K562 (cell line): ENCODE results near the gene DCAF6. TPM values are rescaled to one million over a fixed set of nuclear protein-coding genes. Genes with fewer than 3 reads are reported as not detected.
A peak's percentile ranks its signal among the peaks of the same experiment; 100 is the strongest.

Experiments used
- ATF4 ChIP-seq: fragments of 450-650 bp; formaldehyde crosslinking; IDR thresholded peaks from 2 replicates; pipeline ENCODE4 v1.4.0; 2022; ENCODE audit warnings: mild to moderate bottlenecking, moderate library complexity
- CAMTA2 ChIP-seq: fragments of 250-450 bp; sonication (Bioruptor Pico); conservative IDR thresholded peaks from 2 replicates; pipeline ENCODE4 v1.5.1; 2022
- CBFA2T3 ChIP-seq: fragments of 450-650 bp; IDR thresholded peaks from 2 replicates; pipeline ENCODE4 v1.6.1; 2017
- CBX1 ChIP-seq: sonication (generic); IDR thresholded peaks from 2 replicates; pipeline ENCODE4 v1.6.1; 2016; ENCODE audit warnings: antibody characterized with exemption, low read depth, mild to moderate bottlenecking
- CEBPG ChIP-seq, 3 experiments: fragments of 200-800 bp in 1 of 3; sonication (Bioruptor generic) in 1 of 3; sonication (generic) in 1 of 3; formaldehyde crosslinking in 1 of 3; IDR thresholded peaks in 2 of 3; conservative IDR thresholded peaks in 1 of 3; 2 replicates each; pipeline versions ENCODE4 v1.6.1 to v1.8.0; 2016 to 2022; ENCODE audit warnings: missing compliant biosample characterization in 2 of 3, missing genetic modification characterization in 2 of 3, mild to moderate bottlenecking in 1 of 3, missing genetic modification reagents in 1 of 3
- CREB3L1 ChIP-seq: fragments of 450-650 bp; IDR thresholded peaks from 2 replicates; pipeline ENCODE4 v1.6.1; 2014; ENCODE audit warnings: low read depth, mild to moderate bottlenecking, moderate library complexity, borderline replicate concordance
- ESRRB ChIP-seq: fragments of 250-450 bp; sonication (Bioruptor Pico); IDR thresholded peaks from 2 replicates; pipeline ENCODE4 v1.5.0; 2020; ENCODE audit warnings: mild to moderate bottlenecking, moderate library complexity, borderline replicate concordance
- FOXK1 ChIP-seq: sonication (generic); formaldehyde crosslinking; IDR thresholded peaks from 2 replicates; pipeline ENCODE4 v1.8.0; 2022; ENCODE audit warnings: missing genetic modification reagents, mild to moderate bottlenecking, borderline replicate concordance
- GABPB2 ChIP-seq: fragments of 250-450 bp; sonication (Bioruptor Pico); conservative IDR thresholded peaks from 2 replicates; pipeline ENCODE4 v1.5.1; 2021; ENCODE audit warnings: mild to moderate bottlenecking
- HDAC8 ChIP-seq: fragments of 450-650 bp; IDR thresholded peaks from 2 replicates; pipeline ENCODE4 v1.6.1; 2016; ENCODE audit warnings: mild to moderate bottlenecking, missing genetic modification characterization, moderate library complexity, missing compliant biosample characterization
- KDM5B ChIP-seq: fragments of 200-600 bp; sonication (generic); IDR thresholded peaks from 2 replicates; pipeline ENCODE4 v1.6.1; 2012; ENCODE audit warnings: low read depth, mild to moderate bottlenecking, moderate library complexity, low read length, control low read depth, inconsistent platforms; ENCODE audit not compliant: insufficient replicate concordance
- MNT ChIP-seq, 2 experiments: fragments of 450-650 bp; conservative IDR thresholded peaks; 2 replicates each; pipeline ENCODE4 v1.6.1; 2017; ENCODE audit warnings: mild to moderate bottlenecking in 2 of 2, moderate library complexity in 2 of 2
- NCOA1 ChIP-seq: fragments of 450-650 bp; IDR thresholded peaks from 2 replicates; pipeline ENCODE4 v1.6.1; 2016; ENCODE audit warnings: low read depth
- NCOA4 ChIP-seq: fragments of 450-650 bp; IDR thresholded peaks from 2 replicates; pipeline ENCODE4 v1.6.1; 2018; ENCODE audit warnings: mild to moderate bottlenecking; ENCODE audit not compliant: partially characterized antibody
- POLR2H ChIP-seq: IDR thresholded peaks from 2 replicates; pipeline ENCODE4 v1.6.1; 2016; ENCODE audit warnings: missing genetic modification characterization, low read depth, mild to moderate bottlenecking, control low read depth, missing compliant biosample characterization, moderate library complexity
- RCOR1 ChIP-seq, 2 experiments: IDR thresholded peaks; 2 replicates each; pipeline ENCODE4 v1.6.1; 2012; ENCODE audit warnings: low read depth in 2 of 2, low read length in 2 of 2, borderline replicate concordance in 1 of 2, improper control_type of control experiment in 1 of 2
- SP1 ChIP-seq: sonication (generic); formaldehyde crosslinking; IDR thresholded peaks from 2 replicates; pipeline ENCODE4 v1.8.1; 2022; ENCODE audit warnings: mild to moderate bottlenecking, missing genetic modification reagents
- THRB ChIP-seq: fragments of 450-650 bp; formaldehyde crosslinking; conservative IDR thresholded peaks from 2 replicates; pipeline ENCODE4 v1.4.0; 2022; ENCODE audit warnings: mild to moderate bottlenecking, missing genetic modification characterization
- ZNF197 ChIP-seq: fragments of 200-800 bp; sonication (Bioruptor generic); IDR thresholded peaks from 2 replicates; pipeline ENCODE4 v1.6.1; 2016; ENCODE audit warnings: low read depth, missing genetic modification characterization, missing compliant biosample characterization
- ZNF232 ChIP-seq: sonication (generic); formaldehyde crosslinking; IDR thresholded peaks from 2 replicates; pipeline ENCODE4 v1.8.0; 2022; ENCODE audit warnings: mild to moderate bottlenecking, missing genetic modification reagents
- ZNF316 ChIP-seq: fragments of 450-650 bp; IDR thresholded peaks from 2 replicates; pipeline ENCODE4 v1.6.1; 2016
- ZNF717 ChIP-seq: fragments of 250-450 bp; sonication (Bioruptor Pico); IDR thresholded peaks from 2 replicates; pipeline ENCODE4 v1.5.0; 2021
- polyA plus RNA-seq, 8 experiments: library from polyadenylated mRNA; depleted of rRNA in 4 of 8; stranded (reverse) in 5 of 8; unstranded in 3 of 8; fragments of >200 nt; fragmentation: Nextera tagmentation in 2 of 8; fragmentation: Illumina TruSeq in 1 of 8; extraction: Ambion mirVana in 2 of 8; extraction: Trizol in 1 of 8; gene quantifications; 2 replicates each; pipeline versions ENCODE4 v1.2.1 to v1.2.3, GENCODE V29; 2011 to 2014; ENCODE audit warnings: inconsistent platforms in 1 of 8, missing spikeins in 1 of 8
- total RNA-seq, 7 experiments: library from RNA; depleted of rRNA in 6 of 7; stranded (reverse); fragments of >200 nt in 6 of 7; fragmentation: Illumina TruSeq in 2 of 7; extraction: Trizol in 2 of 7; gene quantifications; 2 replicates each; pipeline versions ENCODE4 v1.2.1 to v1.2.3, GENCODE V29; 2011 to 2021; ENCODE audit warnings: low replicate concordance in 1 of 7
- TF ChIP-seq, protein P1 (sequence below): fragments of 450-650 bp; conservative IDR thresholded peaks from 2 replicates; pipeline ENCODE4 v1.6.1; 2016; ENCODE audit warnings: missing genetic modification characterization, low read depth, mild to moderate bottlenecking, control low read depth, missing compliant biosample characterization

Gene DCAF6
- total and polyA plus RNA-seq, 9 of the 15 experiments (the other 6 are each of a cell fraction or from before 2014, with no cell fraction given): 19.1 to 102 (median 46.3) TPM

DNA sequence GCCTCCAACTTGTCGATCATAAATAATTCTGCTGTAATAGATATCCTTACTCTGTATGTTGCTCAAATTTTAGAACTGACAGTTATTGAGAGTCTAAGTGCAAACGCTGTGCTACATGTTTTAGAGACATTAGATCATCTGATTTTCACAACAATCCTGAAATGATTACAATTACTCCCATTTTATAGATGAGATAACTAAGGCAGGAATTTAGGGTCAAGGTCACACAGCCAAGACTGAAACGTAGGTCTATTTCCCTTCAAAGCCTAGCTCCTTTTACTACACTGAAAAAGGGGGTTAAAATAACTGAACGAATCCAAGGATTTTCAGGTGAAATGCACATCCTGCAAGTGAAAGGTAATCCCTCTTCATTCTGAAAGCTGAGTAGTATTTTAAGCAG, 2.7 kb upstream of the DCAF6 start (continued):
- TF ChIP-seq HDAC8 (tag) (no peak), ZNF232 (no peak), NCOA1 (no peak), SP1 (CRISPR knock-in tag) (no peak), ZNF197 (CRISPR knock-in tag) (no peak), ATF4 (CRISPR knock-in tag) (no peak), CBX1 (peak; percentile 64; the same call in 1 of the 2 replicates), MNT (conservative IDR thresholded peaks at IDR 0.05) (no peak; a peak in 1 of 4 replicates), NCOA4 (no peak), CBFA2T3 (no peak), GABPB2 (no peak), ESRRB (CRISPR knock-in tag) (no peak), CEBPG (CRISPR knock-in tag; IDR thresholded peaks at IDR 0.05) (no peak), CEBPG (tag; conservative IDR thresholded peaks at IDR 0.05 in 1 of 2, IDR thresholded peaks at IDR 0.05 in 1 of 2) (no peak), KDM5B (no peak), ZNF316 (no peak), CAMTA2 (no peak), ZNF717 (no peak), RCOR1 (IDR thresholded peaks at IDR 0.05; ENCODE audit: borderline replicate concordance in 1 of 2, low read depth in 2 of 2, low read length in 2 of 2) (peak; percentile 37 to 87; a peak in 3 of 4 replicates), THRB (CRISPR knock-in tag) (no peak), CREB3L1 (no peak), POLR2H (no peak), FOXK1 (CRISPR knock-in tag) (no peak)
- TF ChIP-seq, protein P1, sequence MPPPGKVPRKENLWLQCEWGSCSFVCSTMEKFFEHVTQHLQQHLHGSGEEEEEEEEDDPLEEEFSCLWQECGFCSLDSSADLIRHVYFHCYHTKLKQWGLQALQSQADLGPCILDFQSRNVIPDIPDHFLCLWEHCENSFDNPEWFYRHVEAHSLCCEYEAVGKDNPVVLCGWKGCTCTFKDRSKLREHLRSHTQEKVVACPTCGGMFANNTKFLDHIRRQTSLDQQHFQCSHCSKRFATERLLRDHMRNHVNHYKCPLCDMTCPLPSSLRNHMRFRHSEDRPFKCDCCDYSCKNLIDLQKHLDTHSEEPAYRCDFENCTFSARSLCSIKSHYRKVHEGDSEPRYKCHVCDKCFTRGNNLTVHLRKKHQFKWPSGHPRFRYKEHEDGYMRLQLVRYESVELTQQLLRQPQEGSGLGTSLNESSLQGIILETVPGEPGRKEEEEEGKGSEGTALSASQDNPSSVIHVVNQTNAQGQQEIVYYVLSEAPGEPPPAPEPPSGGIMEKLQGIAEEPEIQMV: no peak
